ENCODE data around the gene CEP164.
"Not testable (repeated sequence)": the region's sequence is repeated elsewhere in the genome, so short reads cannot be mapped to it uniquely, and the experiment has no call there.

The CEP164 gene

DNA sequence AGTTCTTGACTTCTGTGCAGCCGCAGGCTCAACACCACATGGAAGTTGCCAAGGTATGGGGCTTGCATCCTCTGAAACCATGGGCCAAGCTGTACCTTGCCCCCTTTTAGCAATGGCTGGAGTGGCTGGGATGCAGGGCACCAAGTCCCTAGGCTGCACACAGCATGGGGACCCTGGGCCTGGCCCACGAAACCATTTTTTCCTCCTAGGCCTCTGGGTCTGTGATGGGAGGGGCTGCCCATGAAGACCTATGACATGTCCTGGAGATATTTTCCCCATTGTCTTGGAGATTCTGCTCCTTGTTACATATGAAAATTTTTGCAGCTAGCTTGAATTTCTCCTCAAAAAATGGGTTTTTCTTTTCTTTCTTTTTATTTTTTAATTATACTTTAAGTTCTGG is 71.0 kb downstream of the CEP164 start:
- not testable (repeated sequence) for DNase-seq (ENCODE audit: low spot score)

DNA sequence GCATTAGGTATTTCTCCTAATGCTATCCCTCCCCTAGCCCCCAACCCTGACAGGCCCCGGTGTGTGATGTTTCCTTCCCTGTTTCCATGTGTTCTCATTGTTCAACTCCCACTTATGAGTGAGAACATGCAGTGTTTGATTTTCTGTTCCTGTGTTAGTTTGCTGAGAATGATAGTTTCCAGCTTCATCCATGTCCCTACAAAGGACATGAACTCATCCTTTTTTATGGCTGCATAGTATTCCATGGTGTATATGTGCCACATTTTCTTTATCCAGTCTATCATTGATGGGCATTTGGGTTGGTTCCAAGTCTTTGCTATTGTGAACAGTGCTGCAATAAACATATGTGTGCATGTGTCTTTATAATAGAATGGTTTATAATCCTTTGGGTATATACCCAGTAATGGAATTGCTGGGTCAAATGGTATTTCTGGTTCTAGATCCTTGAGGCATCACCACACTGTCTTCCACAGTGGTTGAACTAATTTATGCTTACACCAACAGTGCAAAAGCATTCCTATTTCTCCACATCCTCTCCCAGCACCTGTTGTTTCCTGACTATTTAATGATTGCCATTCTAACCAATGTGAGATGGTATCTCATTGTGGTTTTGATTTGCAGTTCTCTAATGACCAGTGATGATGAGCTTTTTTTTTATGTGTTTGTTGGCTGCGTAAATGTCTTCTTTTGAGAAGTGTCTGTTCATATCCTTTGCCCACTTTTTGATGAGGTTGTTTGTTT is 71.6 kb downstream of the CEP164 start:
- not testable (repeated sequence) for DNase-seq (ENCODE audit: low spot score)

DNA sequence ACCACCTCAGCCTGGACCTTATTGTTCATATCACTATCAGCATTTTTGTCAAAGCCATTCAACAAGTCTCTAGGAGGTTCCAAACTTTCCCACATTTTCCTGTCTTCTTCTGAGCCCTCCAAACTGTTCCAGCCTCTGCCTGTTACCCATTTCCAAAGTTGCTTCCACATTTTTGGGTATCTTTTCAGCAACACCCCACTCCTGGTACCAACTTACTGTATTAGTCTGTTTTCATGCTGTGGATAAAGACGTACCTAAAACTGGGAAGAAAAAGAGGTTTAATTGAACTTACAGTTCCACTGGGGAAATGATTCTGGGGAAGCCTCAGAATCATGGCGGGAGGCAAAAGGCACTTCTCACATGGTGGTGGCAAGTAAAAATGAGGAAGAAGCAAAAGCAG is 78.2 kb downstream of the CEP164 start:
- not testable (repeated sequence) for DNase-seq (ENCODE audit: low spot score)

DNA sequence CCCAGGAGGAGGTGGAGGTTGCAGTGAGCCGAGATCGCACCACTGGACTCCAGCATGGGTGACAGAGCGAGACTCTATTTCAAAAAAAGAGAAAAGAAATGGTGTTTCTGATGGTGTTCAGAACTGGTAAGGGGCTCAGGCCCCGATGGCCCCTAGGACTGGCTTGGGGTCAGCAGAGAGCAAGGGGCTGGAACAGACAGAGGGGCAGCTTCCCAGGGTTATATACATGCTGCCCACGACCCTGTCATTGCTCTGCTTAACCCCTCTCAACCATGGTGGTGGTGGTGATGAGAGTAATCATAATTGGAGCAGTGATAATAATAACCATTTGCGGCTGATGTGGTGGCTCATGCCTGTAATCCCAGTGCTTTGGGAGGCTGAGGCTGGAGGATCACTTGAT is 79.4 kb downstream of the CEP164 start:
- no peak for DNase-seq (ENCODE audit: low spot score)

DNA sequence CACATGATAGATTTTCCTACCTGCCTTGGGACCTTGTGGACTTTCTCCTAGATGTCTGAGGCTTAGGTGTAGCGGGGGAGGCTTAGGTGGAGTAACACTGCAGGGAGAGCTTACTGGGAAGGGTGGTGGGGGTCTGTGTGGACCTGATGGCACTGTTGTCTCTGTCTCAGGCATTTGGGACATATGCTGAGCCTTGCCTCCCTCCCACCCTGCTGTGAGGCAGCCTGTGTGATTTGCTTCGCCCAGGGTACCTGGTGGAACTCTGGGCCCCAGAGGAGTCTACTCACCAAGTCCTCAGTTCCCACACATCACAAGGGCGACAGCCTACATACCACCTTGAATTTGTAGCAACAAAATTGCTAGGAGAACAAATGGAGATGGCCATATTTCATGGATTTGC is 80.7 kb downstream of the CEP164 start:
- DNase-seq (ENCODE audit: low spot score) = no peak

DNA sequence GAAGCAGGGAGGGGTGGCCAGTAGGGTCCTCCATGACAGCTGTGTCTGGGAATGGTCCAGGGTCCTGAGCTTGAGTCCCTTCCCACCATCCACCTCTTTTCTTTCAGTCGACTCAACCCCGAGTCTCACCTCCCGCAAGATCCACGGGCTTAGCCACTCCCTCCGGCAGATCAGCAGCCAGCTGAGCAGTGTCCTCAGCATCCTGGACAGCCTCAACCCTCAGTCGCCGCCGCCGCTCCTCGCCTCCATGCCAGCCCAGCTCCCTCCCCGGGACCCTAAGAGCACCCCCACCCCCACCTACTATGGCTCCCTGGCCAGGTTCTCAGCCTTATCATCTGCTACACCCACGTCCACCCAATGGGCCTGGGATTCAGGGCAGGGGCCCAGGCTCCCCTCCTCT is 81.9 kb downstream of the CEP164 start:
- no peak for DNase-seq (ENCODE audit: low spot score)

DNA sequence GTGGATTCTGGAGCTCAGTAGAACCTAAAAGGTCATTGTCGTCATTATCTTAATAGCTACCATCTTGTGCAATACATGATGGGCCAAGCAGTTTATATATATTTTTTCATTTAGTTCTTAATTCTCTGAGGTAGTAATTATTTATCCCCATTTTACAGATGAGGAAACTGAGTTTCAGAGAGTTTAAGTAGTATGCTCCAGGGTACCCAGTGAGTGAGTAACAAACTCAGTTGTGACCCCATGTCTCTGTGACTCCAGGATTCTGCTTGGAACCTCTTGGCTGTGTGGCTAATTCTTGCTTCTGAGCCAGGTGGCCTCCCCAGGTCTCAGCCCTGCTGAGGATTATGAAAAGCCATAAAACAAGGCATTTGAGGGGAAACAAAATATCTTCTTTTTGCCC is 82.6 kb downstream of the CEP164 start:
- no peak for DNase-seq (ENCODE audit: low spot score)

DNA sequence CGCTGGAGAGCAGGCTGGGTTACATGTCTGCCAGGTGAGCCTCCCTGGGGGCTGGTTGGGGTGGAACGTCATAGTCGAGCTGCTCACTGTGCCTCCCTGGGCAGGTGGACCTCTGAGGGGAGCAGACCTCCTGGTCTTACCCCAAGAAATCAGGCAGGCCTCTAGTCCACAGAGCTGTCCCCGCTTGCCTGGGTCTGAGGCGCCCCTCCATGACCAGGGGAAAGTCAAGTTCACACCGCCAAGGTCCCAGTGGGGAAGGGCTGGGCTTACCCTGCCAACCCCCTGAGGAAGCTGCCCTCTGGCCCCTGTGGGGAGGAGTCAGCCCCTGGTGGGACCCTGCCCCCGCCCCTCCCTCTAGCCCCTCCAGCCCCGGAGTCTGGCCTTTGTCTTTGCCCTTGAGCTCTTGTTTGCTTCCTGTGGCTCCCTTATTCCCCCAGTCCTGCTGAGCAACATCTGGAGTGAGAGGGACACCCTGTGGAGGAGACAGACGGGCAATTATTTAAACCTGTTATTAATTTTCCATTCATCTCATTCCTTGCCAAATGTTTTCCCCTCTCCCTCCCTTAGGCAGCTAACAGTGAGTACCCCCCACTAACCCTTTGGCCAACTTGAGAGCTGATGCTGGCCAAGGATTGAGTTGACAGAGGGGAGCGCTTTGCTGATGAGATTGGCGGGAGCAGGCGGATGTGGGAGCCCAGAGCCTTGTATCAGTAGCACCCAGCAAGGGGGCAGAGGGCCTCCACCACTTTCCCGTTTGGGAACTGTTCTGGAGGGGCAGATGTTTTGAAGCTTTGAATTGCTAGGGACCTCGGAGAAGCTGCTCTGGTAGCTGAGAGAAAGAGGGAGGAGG is 83.4 kb downstream of the CEP164 start:
- DNase-seq (ENCODE audit: low spot score) = no peak

DNA sequence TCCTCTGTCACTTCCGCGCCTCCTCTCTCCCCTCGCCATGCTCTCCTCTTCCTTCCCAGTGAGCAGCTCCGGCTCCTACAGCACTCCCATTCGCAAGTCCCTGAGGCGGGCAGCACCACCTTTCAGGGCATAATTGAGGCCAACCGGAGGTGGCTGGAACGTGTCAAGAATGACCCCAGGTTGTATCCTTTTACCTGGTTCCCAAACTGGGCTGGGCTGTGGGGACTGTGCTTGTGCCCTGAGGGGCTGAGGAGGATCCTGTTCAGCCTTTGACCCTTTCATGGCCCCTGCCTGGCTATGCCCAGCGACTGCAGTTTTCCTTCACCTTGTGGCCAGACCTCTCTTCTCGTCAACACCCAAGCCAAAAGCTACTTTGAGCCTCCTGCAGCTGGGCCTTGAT is 84.1 kb downstream of the CEP164 start:
- no peak for DNase-seq (ENCODE audit: low spot score)

DNA sequence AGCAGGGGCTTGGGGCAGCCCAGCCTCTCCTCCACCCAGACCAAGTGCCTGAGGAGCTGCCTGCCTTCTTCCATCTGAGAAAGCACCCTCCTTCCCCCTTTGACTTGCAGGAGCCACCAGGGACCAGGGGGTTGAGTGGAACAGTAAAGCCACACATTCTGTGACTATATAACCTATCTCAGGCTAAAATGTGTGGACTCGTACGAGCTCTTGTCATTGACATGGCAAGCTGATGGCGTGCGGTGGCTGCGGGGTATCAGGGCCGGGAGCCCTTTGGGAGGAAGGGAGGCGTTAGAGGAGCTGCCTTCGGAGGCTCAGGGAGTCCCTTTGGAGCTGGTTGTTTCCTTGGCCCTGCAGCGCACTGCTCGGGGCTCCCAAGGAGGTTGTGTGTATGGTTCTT is 84.5 kb downstream of the CEP164 start:
- DNase-seq (ENCODE audit: low spot score) = no peak

DNA sequence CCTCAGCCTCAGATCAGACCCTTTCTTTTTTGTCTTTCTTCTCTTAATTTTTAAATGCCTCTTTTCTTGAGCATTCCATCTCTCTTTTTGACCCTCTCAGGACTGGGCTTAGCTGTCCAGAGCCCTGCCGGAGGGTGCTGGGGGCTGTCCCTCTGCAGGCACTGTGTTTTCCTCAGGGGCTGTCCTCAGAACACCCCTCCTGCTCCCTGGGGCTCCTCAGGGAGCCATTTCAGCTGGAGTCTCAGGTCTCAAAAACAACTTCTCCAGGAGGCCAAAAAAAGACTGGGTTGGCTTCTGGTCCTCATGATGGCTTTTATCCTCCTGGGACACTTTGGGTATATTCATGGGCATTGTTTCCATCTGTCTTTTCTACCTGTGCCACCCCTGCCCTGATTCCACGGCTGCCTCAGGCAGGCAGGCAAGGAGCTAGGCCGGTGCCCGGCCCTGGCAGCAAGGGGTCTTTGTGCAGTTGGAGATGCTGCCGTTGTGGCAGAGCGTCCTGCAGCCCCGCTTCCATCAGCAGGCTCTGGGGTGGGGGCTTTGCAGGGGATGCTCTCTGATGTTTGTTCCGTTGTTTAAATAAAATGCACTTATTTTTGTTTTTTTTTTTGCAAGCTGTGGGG is 85.1 kb downstream of the CEP164 start:
- no peak for DNase-seq (ENCODE audit: low spot score)

DNA sequence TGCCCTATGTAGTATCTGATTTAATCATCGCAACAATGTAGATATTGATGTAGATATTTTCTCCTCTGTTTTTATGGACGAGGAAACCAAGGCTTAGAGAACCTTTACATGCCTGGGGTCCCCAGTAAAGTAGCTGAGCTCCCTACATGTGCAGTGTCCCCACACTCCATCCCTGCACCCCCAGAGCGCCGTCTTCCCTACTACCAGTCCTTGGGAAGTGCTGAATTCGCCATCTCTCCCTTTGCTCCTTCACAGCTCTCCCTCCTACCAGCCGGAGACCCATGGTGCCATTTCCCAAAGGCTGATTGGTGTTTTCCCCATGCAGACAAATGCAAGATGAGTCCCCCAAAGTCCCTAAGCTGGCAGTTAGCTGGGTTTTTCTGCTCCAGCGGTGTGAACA is 86.0 kb downstream of the CEP164 start:
- DNase-seq (ENCODE audit: low spot score) = no peak

DNA sequence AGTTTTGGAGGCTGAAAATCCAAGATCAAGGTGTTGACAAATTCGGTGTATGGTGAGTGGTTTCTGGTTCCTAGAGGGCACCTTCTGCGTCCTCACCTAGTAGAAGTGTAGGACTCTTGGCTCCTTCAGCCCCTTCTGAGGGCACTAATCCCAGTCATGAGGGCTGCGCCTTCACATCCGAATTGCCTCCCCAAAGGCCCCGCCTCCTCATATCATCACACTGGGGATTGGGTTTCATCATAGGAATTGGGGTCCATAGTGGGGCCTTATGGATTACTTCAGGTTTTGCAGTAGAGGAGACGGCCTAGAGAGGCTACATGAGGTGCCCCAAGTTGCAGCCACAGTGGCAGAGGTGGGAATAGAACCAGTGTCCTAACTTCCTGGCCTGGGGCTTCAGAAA is 87.1 kb downstream of the CEP164 start:
- no peak for DNase-seq (ENCODE audit: low spot score)

DNA sequence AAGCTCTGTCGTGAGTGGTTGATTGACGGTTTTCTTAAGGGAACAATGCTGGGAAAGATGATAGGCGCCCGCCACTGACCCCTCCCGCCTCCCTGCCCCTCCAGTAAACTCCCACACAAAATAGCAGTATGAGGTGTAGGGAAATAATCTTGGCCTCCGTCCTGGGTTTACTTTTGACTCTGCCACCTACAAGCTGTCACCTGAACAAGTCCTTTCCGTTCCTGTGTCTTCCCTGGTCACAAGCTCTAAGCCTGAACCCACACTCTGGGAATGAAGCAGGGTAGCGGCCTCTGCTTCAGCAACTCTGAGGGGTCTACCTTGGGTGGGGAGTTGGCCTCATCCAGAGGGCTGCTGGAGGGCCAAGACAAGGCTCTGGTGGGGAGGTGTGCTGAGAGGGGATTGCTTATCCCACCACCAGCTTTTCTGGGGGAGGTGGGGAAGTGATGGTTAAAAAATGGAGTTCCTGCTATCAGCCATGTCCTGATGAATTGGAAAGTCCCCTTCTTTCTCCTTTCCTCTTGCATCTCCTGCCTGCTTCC is 87.8 kb downstream of the CEP164 start:
- DNase-seq (ENCODE audit: low spot score) = no peak

DNA sequence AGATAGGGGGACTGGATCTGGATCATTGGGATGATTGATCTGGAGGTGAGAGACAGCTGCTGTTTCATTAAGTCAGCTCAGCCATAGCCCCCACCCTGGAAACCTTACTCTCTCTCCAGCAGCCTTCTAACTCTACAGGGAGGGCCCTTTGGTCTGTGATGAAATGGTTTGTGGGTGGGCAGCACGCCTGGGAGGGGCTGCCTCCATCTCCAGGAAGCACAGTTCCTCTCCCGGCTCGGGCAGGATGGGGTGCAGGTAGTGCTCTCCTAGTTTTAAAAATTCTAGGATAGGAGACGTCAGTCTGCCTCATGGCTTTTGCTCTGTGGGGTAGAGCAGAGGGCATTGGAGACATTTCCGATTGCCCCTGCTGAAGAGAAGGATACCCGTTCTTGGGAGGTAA is 89.7 kb downstream of the CEP164 start:
- DNase-seq (ENCODE audit: low spot score) = no peak

DNA sequence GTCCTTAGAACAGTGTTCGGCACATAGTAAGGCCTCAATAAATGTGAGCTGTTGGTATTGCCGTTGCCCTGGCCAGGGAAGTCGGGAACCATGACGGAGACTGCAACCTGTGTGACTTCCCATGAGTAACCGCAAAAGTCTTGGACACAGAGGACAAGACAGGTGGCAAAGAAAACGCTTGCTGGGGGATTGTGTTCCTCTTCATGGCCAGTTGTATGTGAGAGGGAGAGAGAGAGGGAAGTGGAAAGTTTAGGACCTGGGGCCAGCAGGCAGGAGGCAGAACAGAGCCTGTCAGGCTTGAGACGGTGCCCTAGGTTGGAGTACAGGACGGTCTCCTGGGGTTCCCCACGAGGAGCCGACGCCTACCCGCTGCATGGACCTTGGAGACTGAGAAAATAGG is 90.2 kb downstream of the CEP164 start:
- DNase-seq (ENCODE audit: low spot score) = no peak

DNA sequence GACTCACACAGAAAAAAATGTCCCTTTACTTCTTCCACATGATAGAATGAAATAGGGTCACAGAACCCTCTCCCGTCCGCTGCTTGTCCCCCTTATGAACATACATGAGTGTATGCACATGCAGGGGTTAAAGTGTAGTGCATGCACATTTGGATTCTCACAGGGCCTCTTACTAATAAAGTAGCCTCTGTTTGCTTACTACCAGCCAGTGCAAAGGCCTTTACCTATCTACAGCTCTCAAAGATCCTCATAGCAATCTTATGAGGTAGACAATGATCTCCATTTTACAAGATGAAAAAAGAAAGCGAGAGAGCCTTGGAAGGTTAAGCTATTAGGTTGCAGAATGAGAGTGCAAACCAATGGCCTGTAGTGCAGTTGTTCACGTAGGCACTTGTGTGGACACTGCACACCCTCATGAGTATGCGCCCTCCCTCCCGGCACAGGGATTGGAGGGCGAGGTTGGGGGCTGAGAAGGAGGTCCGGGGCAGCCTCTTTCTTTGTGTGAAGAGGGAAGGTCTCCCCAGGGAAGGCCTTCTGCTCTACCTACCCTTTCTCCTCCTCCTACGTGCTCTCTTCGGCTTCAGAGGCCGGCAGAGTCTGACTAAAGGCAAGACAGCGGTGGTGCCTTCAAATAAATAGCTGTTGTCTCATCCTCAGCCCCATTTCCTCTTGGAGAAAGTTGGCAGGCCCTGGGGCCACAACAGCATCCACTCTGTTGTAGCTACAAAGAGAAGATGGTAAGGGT is 91.3 kb downstream of the CEP164 start:
- no peak for DNase-seq (ENCODE audit: low spot score)

DNA sequence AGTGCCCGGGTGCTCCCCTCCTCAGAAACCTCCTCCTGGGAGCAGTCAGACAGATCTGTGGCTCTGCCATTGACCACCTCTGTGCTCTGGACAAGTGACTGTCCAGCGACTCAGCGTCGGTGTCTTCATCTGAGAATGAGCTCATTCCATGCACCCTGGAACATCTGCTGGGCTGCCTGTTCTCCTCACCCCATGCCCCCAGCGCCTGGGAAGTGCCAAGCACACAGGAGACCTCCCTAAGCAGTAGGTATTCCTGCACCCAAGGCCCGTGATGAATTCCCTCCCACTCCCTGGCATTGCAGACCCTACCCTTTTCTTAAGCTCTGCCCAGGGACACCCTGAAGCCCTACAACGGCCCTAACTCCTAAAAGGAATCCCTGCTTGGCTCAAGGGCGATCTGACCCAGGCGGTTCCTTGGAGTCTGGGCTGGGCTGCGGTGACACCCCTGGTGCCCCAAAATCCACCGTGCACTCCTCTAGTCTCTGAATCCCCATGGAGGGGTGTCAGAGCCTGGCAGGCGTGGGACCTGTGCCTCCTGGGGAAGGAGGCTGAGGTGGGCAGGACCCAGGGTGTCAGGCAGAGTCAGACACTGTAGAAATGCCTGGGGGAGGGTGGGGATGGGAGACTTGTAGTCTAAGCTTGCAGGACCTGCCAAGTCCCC is 92.0 kb downstream of the CEP164 start:
- DNase-seq (ENCODE audit: low spot score) = no peak

DNA sequence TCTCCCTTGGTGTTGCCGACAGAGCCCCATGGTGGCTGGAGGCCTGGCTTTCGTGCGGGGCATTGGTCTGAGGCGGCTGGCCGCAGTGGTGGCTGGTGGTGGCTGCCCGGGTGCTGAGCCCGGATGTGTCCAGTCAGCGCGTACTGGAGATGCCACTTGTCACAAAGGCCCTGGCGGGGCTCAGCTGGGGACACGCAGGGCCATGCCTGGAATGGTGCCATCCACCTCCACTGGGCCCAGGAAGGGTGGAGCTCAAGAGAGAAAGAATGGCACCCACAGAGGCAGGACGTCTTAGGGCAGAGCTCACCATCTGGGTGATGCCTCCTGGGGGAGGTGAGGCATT is 92.5 kb downstream of the CEP164 start:
- DNase-seq (ENCODE audit: low spot score) = no peak

DNA sequence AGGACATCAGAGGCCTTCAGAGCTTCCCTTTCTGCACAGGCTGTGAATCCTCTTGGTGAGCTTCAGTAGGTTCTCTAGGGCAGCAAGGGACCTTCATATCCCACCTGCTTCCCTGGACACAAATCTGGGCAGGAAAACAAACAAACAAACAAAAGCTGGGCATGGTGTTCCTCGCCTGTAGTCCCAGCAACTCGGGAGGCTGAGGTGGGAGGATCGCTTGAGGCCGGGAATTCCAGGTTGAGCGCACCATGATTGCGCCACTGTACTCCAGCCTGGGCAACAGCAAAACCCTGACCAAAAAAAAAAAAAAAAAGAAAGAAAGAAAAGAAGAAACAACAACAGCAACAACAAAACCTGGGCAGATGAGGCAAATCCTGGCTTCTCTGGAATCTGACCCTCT is 92.9 kb downstream of the CEP164 start:
- DNase-seq (ENCODE audit: low spot score) = no peak

DNA sequence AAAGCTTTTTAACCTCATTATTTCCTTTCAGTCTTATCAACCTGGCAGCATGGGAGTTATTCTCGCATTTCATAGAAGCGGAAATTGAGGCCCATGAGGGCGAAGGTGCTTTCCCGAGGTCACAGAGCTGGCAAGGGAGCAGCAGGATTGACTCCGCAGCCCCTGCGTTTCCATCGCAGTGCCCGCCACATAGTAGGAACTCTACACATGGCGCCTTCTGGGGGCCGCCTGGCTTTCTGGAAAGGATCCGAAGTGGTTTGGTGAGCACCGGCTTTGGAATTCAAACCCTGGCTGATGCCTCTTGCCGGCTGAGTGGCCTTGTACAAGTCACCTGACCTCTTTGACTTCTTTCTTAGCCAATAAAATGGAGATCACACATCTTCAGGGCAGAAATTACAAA is 93.4 kb downstream of the CEP164 start:
- no peak for DNase-seq (ENCODE audit: low spot score)

DNA sequence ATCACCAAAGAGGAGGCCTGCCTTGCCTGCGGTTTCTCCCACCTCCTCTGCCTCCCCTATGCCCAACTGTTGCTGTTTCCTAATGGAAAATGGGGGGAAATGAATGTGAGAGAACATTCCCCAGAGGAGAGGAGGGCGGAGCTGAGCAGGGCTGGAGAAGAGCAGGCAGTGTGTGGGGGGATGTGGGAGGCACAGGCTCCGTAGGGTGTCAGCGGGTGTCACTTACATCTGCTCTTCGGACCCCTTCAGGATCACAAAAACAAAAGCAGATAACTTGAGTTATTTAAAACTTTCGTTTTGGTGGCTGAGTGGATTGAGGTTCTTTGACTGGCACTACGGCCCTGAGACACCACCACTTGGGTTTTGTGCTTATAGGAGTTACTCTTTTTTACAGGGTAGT is 93.8 kb downstream of the CEP164 start:
- no peak for DNase-seq (ENCODE audit: low spot score)

All from kidney capillary endothelial cell (primary cell).